ENCODE results near the gene KIAA1671.
"Not testable (repeated sequence)": the region's sequence is repeated elsewhere in the genome, so short reads cannot be mapped to it uniquely, and the experiment has no call there.

The KIAA1671 gene

GRCh38 chr22:25235547-25236290 is 283.2 kb downstream of the KIAA1671 start:
- Histone ChIP-seq H3K36me3 (ENCODE audit: insufficient read depth, low read length) (no peaks in the 10 kb centered on the region), H3K4me3 (ENCODE audit: low read length, poor library complexity, severe bottlenecking) (no peak overlapping the region), H3K9ac (ENCODE audit: low read depth, low read length, poor library complexity, severe bottlenecking) (no peak overlapping the region), H3K9me3 (ENCODE audit: insufficient read depth, low read depth, low read length) (no peaks in the 10 kb centered on the region), H3K79me2 (ENCODE audit: insufficient read depth, low read length) (no peaks in the 10 kb centered on the region), H3K4me1 (ENCODE audit: insufficient read depth, low read length, poor library complexity, severe bottlenecking) (no peaks in the 10 kb centered on the region), H3K4me2 (ENCODE audit: low read depth, low read length, poor library complexity, severe bottlenecking) (no peak overlapping the region), H4K20me1 (ENCODE audit: insufficient read depth, low read length, poor library complexity, severe bottlenecking) (no peaks in the 10 kb centered on the region), H3K27me3 (ENCODE audit: insufficient read depth, low read length, poor library complexity, severe bottlenecking) (no peaks in the 10 kb centered on the region), H3F3A (ENCODE audit: low read depth) (no peaks in the 10 kb centered on the region), H3K9me2 (replicated peaks; ENCODE audit: low read depth, low read length) (no peaks in the 10 kb centered on the region), H2AFZ (ENCODE audit: low read length) (no peak overlapping the region; the same call in 1 of the 2 replicates)
- TF ChIP-seq EZH2phosphoT487 (IDR thresholded peaks at IDR 0.05; ENCODE audit: borderline replicate concordance) (no peak), CTCF (conservative IDR thresholded peaks at IDR 0.05; ENCODE audit: low read length) (peak; percentile 81)

- no peak overlapping the region for H3K9ac ChIP-seq (ENCODE audit: low read depth, low read length, poor library complexity, severe bottlenecking)
- no peak overlapping the region for H3K4me3 ChIP-seq (ENCODE audit: low read length, poor library complexity, severe bottlenecking)
- TF ChIP-seq EZH2phosphoT487 (IDR thresholded peaks at IDR 0.05; ENCODE audit: borderline replicate concordance) (no peak), CTCF (conservative IDR thresholded peaks at IDR 0.05; ENCODE audit: low read length) (no peak)
- H3K9me3 ChIP-seq (ENCODE audit: insufficient read depth, low read depth, low read length) = no peaks in the 10 kb centered on the region
- no peak overlapping the region for H3K4me2 ChIP-seq (ENCODE audit: low read depth, low read length, poor library complexity, severe bottlenecking)
- H2AFZ ChIP-seq (ENCODE audit: low read length) = no peak overlapping the region
- no peaks in the 10 kb centered on the region for H3K36me3 ChIP-seq (ENCODE audit: insufficient read depth, low read length)
- H3K79me2 ChIP-seq (ENCODE audit: insufficient read depth, low read length) = no peaks in the 10 kb centered on the region
- H3F3A ChIP-seq (ENCODE audit: low read depth) = no peaks in the 10 kb centered on the region
- H3K4me1 ChIP-seq (ENCODE audit: insufficient read depth, low read length, poor library complexity, severe bottlenecking) = no peaks in the 10 kb centered on the region
- no peaks in the 10 kb centered on the region for H4K20me1 ChIP-seq (ENCODE audit: insufficient read depth, low read length, poor library complexity, severe bottlenecking)
- no peaks in the 10 kb centered on the region for H3K9me2 ChIP-seq (replicated peaks; ENCODE audit: low read depth, low read length)
- no peaks in the 10 kb centered on the region for H3K27me3 ChIP-seq (ENCODE audit: insufficient read depth, low read length, poor library complexity, severe bottlenecking)
These were observed 283.9 kb downstream of the KIAA1671 start for GRCh38 chr22:25236417-25236816.

GRCh38 chr22:25237503-25237902 is 285.0 kb downstream of the KIAA1671 start:
- no peak overlapping the region for H3K9ac ChIP-seq (ENCODE audit: low read depth, low read length, poor library complexity, severe bottlenecking)
- no peaks in the 10 kb centered on the region for H3F3A ChIP-seq (ENCODE audit: low read depth)
- no peak overlapping the region for H3K4me2 ChIP-seq (ENCODE audit: low read depth, low read length, poor library complexity, severe bottlenecking)
- H3K79me2 ChIP-seq (ENCODE audit: insufficient read depth, low read length) = no peaks in the 10 kb centered on the region
- H3K9me2 ChIP-seq (replicated peaks; ENCODE audit: low read depth, low read length) = no peaks in the 10 kb centered on the region
- no peaks in the 10 kb centered on the region for H3K9me3 ChIP-seq (ENCODE audit: insufficient read depth, low read depth, low read length)
- TF ChIP-seq CTCF (conservative IDR thresholded peaks at IDR 0.05; ENCODE audit: low read length) = no peak
- no peak for TF ChIP-seq EZH2phosphoT487 (IDR thresholded peaks at IDR 0.05; ENCODE audit: borderline replicate concordance)
- no peaks in the 10 kb centered on the region for H4K20me1 ChIP-seq (ENCODE audit: insufficient read depth, low read length, poor library complexity, severe bottlenecking)
- H3K27me3 ChIP-seq (ENCODE audit: insufficient read depth, low read length, poor library complexity, severe bottlenecking) = no peaks in the 10 kb centered on the region
- no peak overlapping the region for H3K4me3 ChIP-seq (ENCODE audit: low read length, poor library complexity, severe bottlenecking)
- no peaks in the 10 kb centered on the region for H3K36me3 ChIP-seq (ENCODE audit: insufficient read depth, low read length)
- H2AFZ ChIP-seq (ENCODE audit: low read length) = no peak overlapping the region
- H3K4me1 ChIP-seq (ENCODE audit: insufficient read depth, low read length, poor library complexity, severe bottlenecking) = no peaks in the 10 kb centered on the region

- H3K9me2 ChIP-seq (replicated peaks; ENCODE audit: low read depth, low read length); H3K4me1 ChIP-seq (ENCODE audit: insufficient read depth, low read length, poor library complexity, severe bottlenecking); H3K9ac ChIP-seq (ENCODE audit: low read depth, low read length, poor library complexity, severe bottlenecking); H3K4me3 ChIP-seq (ENCODE audit: low read length, poor library complexity, severe bottlenecking); H3K4me2 ChIP-seq (ENCODE audit: low read depth, low read length, poor library complexity, severe bottlenecking); H3K36me3 ChIP-seq (ENCODE audit: insufficient read depth, low read length); H4K20me1 ChIP-seq (ENCODE audit: insufficient read depth, low read length, poor library complexity, severe bottlenecking); H3K9me3 ChIP-seq (ENCODE audit: insufficient read depth, low read depth, low read length); H3K27me3 ChIP-seq (ENCODE audit: insufficient read depth, low read length, poor library complexity, severe bottlenecking); H3F3A ChIP-seq (ENCODE audit: low read depth); H2AFZ ChIP-seq (ENCODE audit: low read length); H3K79me2 ChIP-seq (ENCODE audit: insufficient read depth, low read length): not testable (repeated sequence)
These were observed 285.5 kb downstream of the KIAA1671 start for GRCh38 chr22:25238058-25238457.

Measured in Loucy (cell line).